ENCODE data around the gene EPB41L1.

EPB41L1 gene

GRCh38 chr20:36116807-36117441, 37.6 kb upstream of the EPB41L1 start:
- no peak for DNase-seq (ENCODE audit: low read depth)
- no peak overlapping the region for H3K4me3 ChIP-seq (ENCODE audit: low read depth, low read length)
- TF ChIP-seq, protein P1, sequence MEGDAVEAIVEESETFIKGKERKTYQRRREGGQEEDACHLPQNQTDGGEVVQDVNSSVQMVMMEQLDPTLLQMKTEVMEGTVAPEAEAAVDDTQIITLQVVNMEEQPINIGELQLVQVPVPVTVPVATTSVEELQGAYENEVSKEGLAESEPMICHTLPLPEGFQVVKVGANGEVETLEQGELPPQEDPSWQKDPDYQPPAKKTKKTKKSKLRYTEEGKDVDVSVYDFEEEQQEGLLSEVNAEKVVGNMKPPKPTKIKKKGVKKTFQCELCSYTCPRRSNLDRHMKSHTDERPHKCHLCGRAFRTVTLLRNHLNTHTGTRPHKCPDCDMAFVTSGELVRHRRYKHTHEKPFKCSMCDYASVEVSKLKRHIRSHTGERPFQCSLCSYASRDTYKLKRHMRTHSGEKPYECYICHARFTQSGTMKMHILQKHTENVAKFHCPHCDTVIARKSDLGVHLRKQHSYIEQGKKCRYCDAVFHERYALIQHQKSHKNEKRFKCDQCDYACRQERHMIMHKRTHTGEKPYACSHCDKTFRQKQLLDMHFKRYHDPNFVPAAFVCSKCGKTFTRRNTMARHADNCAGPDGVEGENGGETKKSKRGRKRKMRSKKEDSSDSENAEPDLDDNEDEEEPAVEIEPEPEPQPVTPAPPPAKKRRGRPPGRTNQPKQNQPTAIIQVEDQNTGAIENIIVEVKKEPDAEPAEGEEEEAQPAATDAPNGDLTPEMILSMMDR (IDR thresholded peaks at IDR 0.05; ENCODE audit: insufficient read depth, low read depth, low read length, missing control alignments): no peak

GRCh38 chr20:36117638-36118037, 36.9 kb upstream of the EPB41L1 start:
- TF ChIP-seq, protein P1 (IDR thresholded peaks at IDR 0.05; ENCODE audit: insufficient read depth, low read depth, low read length, missing control alignments): no peak
- no peak for DNase-seq (ENCODE audit: low read depth)
- H3K4me3 ChIP-seq (ENCODE audit: low read depth, low read length): no peak overlapping the region

DNA sequence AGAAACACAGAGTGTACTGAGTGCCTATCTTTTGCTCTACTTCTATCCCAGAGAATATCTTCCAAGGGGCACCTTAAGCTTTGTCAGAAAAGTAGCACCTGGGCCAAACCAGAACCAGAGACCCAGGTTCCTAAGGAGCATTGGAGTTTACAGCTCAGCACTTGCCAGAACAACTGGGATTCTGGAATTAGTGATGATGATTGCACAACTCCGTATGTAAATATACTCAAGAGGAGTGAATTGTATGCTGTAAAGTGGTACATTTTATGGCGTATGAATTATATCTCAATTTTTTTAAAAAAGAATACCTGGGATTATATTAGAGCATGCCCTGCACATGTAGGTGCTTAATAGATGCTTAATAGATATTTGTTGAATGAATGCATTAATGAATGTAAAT, 36.2 kb upstream of the EPB41L1 start:
- no peak for DNase-seq (ENCODE audit: low read depth)
- TF ChIP-seq, protein P1 (IDR thresholded peaks at IDR 0.05; ENCODE audit: insufficient read depth, low read depth, low read length, missing control alignments): no peak
- no peak overlapping the region for H3K4me3 ChIP-seq (ENCODE audit: low read depth, low read length)

DNA sequence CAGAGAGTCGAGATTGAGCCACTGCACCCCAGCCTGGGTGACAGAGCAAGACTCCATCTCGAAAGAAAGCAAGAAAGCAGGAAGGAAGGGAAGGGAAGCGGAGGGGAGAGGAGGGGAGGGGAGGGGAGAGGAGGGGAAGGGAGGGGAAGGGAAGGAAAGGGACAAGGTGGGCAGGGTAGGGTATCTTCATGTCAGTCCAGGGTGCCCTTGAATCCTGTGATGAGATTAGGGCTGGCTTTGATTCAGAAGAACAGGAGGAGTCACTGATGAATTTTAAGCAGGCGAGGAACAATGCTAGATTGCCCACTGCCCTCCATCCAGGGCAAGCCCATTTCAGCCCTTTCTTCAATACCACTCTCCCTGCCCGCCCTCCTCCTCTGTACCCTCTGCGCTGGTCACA, 35.0 kb upstream of the EPB41L1 start:
- DNase-seq (ENCODE audit: low read depth): no peak
- no peak overlapping the region for H3K4me3 ChIP-seq (ENCODE audit: low read depth, low read length)
- TF ChIP-seq, protein P1 (IDR thresholded peaks at IDR 0.05; ENCODE audit: insufficient read depth, low read depth, low read length, missing control alignments): no peak

GRCh38 chr20:36120241-36120640, 34.3 kb upstream of the EPB41L1 start:
- no peak overlapping the region for H3K4me3 ChIP-seq (ENCODE audit: low read depth, low read length)
- TF ChIP-seq, protein P1 (IDR thresholded peaks at IDR 0.05; ENCODE audit: insufficient read depth, low read depth, low read length, missing control alignments): no peak
- no peak for DNase-seq (ENCODE audit: low read depth)

GRCh38 chr20:36120991-36121390, 33.5 kb upstream of the EPB41L1 start:
- TF ChIP-seq, protein P1 (IDR thresholded peaks at IDR 0.05; ENCODE audit: insufficient read depth, low read depth, low read length, missing control alignments): no peak
- DNase-seq (ENCODE audit: low read depth): no peak
- no peak overlapping the region for H3K4me3 ChIP-seq (ENCODE audit: low read depth, low read length)
